Fibroblast of lung (primary cell): ENCODE results near the gene CLEC16A. TPM values are rescaled to one million over a fixed set of nuclear protein-coding genes. Genes with fewer than 3 reads are reported as not detected.
A peak's percentile ranks its signal among the peaks of the same experiment; 100 is the strongest.

Experiments
- DNase-seq, 2 donors: peaks; one replicate each; pipeline versions ENCODE4 v3.0.0 to v3.0.0-alpha.2; 2010; ENCODE audit warnings: low read depth in 2 of 2
- H2AFZ ChIP-seq: 2 replicates; pipeline ENCODE4 v1.5.1; 2012; ENCODE audit warnings: low read length, control low read depth, inconsistent platforms
- H3K27ac ChIP-seq: 2 replicates; pipeline ENCODE4 v1.5.1; 2011; ENCODE audit warnings: low read length, control low read depth; ENCODE audit not compliant: insufficient read depth
- H3K27me3 ChIP-seq: 2 replicates; pipeline ENCODE4 v1.5.1; 2011; ENCODE audit warnings: mild to moderate bottlenecking, low read length; ENCODE audit not compliant: control insufficient read depth, insufficient read depth
- H3K36me3 ChIP-seq: 2 replicates; pipeline ENCODE4 v1.5.1; 2011; ENCODE audit warnings: low read length; ENCODE audit not compliant: control insufficient read depth, insufficient read depth
- H3K4me1 ChIP-seq: 2 replicates; pipeline ENCODE4 v1.5.1; 2011; ENCODE audit warnings: low read length; ENCODE audit not compliant: control insufficient read depth, insufficient read depth; ENCODE audit errors: extremely low read depth
- H3K4me2 ChIP-seq: 2 replicates; pipeline ENCODE4 v1.5.1; 2011; ENCODE audit warnings: low read length, control low read depth; ENCODE audit not compliant: insufficient read depth; ENCODE audit errors: extremely low read depth
- H3K4me3 ChIP-seq, 4 experiments: fragments of 200-600 bp in 1 of 4; sonication (generic) in 1 of 4; replicated peaks in 1 of 4; 2 replicates each; pipeline ENCODE4 v1.5.1; 2011 to 2016; ENCODE audit warnings: low read length in 4 of 4, low read depth in 3 of 4, mild to moderate bottlenecking in 3 of 4, control low read depth in 2 of 4, inconsistent platforms in 1 of 4, mixed read lengths in 1 of 4; ENCODE audit not compliant: insufficient read depth in 1 of 4; ENCODE audit errors: control extremely low read depth in 1 of 4
- H3K79me2 ChIP-seq: 2 replicates; pipeline ENCODE4 v1.5.1; 2012; ENCODE audit warnings: mild to moderate bottlenecking, low read length, inconsistent platforms; ENCODE audit not compliant: control insufficient read depth, insufficient read depth
- H3K9ac ChIP-seq: 2 replicates; pipeline ENCODE4 v1.5.1; 2011; ENCODE audit warnings: mild to moderate bottlenecking, low read length, control low read depth; ENCODE audit not compliant: insufficient read depth
- H3K9me3 ChIP-seq: 2 replicates; pipeline ENCODE4 v1.5.1; 2012; ENCODE audit warnings: low read depth, low read length; ENCODE audit not compliant: control insufficient read depth, insufficient read depth
- H4K20me1 ChIP-seq: 2 replicates; pipeline ENCODE4 v1.5.1; 2011; ENCODE audit warnings: low read length; ENCODE audit not compliant: control insufficient read depth, insufficient read depth; ENCODE audit errors: extremely low read depth
- EZH2 ChIP-seq: IDR thresholded peaks from 2 replicates; pipeline ENCODE4 v1.5.1; 2012; ENCODE audit warnings: low read length, control low read depth, mild to moderate bottlenecking; ENCODE audit errors: missing control alignments
- polyA plus RNA-seq, 2 donors: library from polyadenylated mRNA; depleted of rRNA in 1 of 2; stranded (reverse) in 1 of 2; unstranded in 1 of 2; fragments of >200 nt; gene quantifications; 2 replicates each; pipeline ENCODE4 v1.2.1, GENCODE V29; 2011 to 2012; ENCODE audit warnings: missing spikeins in 1 of 2
- total RNA-seq: library from RNA; depleted of rRNA; stranded (reverse); fragments of >200 nt; gene quantifications from 2 replicates; pipeline ENCODE4 v1.2.1, GENCODE V29; 2014
- TF ChIP-seq, protein P1 (sequence below), 2 donors: IDR thresholded peaks in 1 of 2; conservative IDR thresholded peaks in 1 of 2; 1 replicate in 1 of 2; 2 replicates in 1 of 2; pipeline ENCODE4 v1.5.1; 2011 to 2012; ENCODE audit warnings: low read length in 2 of 2, control low read depth in 1 of 2, inconsistent platforms in 1 of 2, low read depth in 1 of 2, mild to moderate bottlenecking in 1 of 2

Gene CLEC16A
- total and polyA plus RNA-seq, 2 donors (not counting 1 experiment from before 2014, with no cell fraction given): 9.1 to 22.0 TPM

DNA sequence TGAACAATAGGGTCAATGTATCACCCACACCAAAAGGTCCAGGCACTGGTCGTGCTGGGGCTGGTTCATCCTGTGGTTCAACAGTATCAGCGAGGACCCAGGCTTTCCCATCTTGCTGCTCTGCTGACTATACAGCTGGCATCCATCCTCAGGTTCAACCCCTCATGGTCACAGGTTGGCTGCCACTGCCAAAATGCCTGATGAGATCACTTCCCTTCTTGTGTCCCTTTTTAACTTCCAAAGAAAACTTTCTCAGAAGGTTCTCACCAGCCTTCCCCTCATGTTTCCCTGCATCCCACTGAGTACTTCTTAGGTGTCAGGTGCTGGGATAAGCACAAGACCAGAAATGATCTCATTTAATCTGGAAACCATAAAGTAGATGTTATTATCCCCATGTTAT, 25.7 kb downstream of the CLEC16A start:
- Histone ChIP-seq H3K79me2 (no peaks in the 10 kb centered on the region), H4K20me1 (no peaks in the 10 kb centered on the region), H3K9me3 (no peaks in the 10 kb centered on the region), H3K4me3 (no peak overlapping the region), H3K27me3 (no peaks in the 10 kb centered on the region), H3K27ac (no peak overlapping the region), H2AFZ (no peak overlapping the region), H3K9ac (no peak overlapping the region), H3K4me2 (no peak overlapping the region), H3K36me3 (no peaks in the 10 kb centered on the region), H3K4me1 (peaks cover 9% of the 10 kb centered on the region)
- TF ChIP-seq, protein P1, sequence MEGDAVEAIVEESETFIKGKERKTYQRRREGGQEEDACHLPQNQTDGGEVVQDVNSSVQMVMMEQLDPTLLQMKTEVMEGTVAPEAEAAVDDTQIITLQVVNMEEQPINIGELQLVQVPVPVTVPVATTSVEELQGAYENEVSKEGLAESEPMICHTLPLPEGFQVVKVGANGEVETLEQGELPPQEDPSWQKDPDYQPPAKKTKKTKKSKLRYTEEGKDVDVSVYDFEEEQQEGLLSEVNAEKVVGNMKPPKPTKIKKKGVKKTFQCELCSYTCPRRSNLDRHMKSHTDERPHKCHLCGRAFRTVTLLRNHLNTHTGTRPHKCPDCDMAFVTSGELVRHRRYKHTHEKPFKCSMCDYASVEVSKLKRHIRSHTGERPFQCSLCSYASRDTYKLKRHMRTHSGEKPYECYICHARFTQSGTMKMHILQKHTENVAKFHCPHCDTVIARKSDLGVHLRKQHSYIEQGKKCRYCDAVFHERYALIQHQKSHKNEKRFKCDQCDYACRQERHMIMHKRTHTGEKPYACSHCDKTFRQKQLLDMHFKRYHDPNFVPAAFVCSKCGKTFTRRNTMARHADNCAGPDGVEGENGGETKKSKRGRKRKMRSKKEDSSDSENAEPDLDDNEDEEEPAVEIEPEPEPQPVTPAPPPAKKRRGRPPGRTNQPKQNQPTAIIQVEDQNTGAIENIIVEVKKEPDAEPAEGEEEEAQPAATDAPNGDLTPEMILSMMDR (conservative IDR thresholded peaks at IDR 0.05 in 1 of 2, IDR thresholded peaks at IDR 0.05 in 1 of 2; ENCODE audit: low read depth in 1 of 2, low read length in 2 of 2): no peak
- no peak for TF ChIP-seq EZH2
- peak in 1 of 2 donors; percentile 54 for DNase-seq

DNA sequence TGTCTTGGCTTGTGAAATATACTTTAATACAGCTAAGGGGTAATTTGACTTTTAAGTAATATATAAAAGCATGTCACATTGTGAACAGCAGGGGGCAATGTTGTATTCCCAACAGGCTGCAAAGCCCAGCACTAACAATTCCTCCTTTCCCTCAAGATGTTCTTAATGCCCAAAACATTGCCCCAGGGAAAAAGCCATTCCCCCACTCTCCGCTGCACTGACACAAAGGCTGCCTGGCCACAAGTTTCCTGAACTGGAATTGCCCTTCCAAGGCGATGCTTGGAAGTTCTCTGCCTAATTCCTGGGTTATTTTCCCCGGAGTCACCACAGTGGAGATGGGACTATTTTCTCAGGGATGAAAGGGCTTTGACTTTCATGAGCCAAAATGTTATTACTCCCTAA, 27.2 kb downstream of the CLEC16A start:
- no peak overlapping the region for H3K4me2 ChIP-seq
- peak overlapping the region in 1 of 4 experiments; percentile 19 for H3K4me3 ChIP-seq
- DNase-seq: peak; percentile 78 to 97
- no peak for TF ChIP-seq EZH2
- TF ChIP-seq, protein P1 (conservative IDR thresholded peaks at IDR 0.05 in 1 of 2, IDR thresholded peaks at IDR 0.05 in 1 of 2; ENCODE audit: low read depth in 1 of 2, low read length in 2 of 2): peak; percentile 62 to 67
- no peaks in the 10 kb centered on the region for H3K9me3 ChIP-seq
- H2AFZ ChIP-seq: no peak overlapping the region
- H3K4me1 ChIP-seq: peaks cover 9% of the 10 kb centered on the region
- peak overlapping the region; percentile 11 for H3K27ac ChIP-seq
- no peaks in the 10 kb centered on the region for H4K20me1 ChIP-seq
- no peaks in the 10 kb centered on the region for H3K36me3 ChIP-seq
- H3K9ac ChIP-seq: no peak overlapping the region
- H3K79me2 ChIP-seq: no peaks in the 10 kb centered on the region
- no peaks in the 10 kb centered on the region for H3K27me3 ChIP-seq

DNA sequence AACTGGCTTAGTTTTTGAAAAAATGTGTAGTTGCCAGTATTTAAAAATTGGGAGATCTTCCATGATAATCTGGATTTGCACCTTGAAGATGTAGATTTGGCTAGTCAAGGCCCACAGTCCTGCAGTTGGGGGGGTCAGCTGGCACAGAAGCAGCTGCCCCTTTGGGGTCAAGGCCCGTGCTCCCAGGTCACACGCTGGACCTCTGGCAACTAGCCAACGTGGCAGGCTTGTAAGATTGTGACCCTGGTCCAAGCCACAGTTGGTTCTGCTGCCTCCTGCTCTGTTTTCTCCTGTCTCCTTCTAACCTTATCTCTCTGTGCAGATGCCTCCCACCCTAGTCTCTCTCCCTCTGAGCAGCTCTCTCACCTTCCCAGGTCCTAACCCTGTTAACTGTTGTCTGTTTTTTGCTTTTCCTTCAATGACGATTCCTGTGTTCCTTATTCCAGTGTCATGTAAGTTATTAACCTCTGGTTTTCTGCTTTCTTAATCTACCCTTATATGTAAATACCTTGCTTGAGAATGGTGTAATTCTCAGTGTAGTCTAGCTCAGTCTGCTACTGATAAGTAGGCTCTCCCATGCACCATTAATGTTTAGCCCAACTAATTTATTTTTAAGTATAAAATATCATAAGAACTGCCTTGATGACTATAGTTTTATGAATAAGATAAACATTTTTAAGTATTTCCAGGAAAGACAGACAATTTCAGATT, 27.9 kb downstream of the CLEC16A start:
- no peak overlapping the region for H3K9ac ChIP-seq
- H3K4me1 ChIP-seq: peaks cover 9% of the 10 kb centered on the region
- H3K4me2 ChIP-seq: no peak overlapping the region
- DNase-seq: no peak
- no peaks in the 10 kb centered on the region for H3K9me3 ChIP-seq
- H3K4me3 ChIP-seq: no peak overlapping the region
- H2AFZ ChIP-seq: no peak overlapping the region
- H3K27me3 ChIP-seq: no peaks in the 10 kb centered on the region
- TF ChIP-seq, protein P1 (conservative IDR thresholded peaks at IDR 0.05 in 1 of 2, IDR thresholded peaks at IDR 0.05 in 1 of 2; ENCODE audit: low read depth in 1 of 2, low read length in 2 of 2): no peak
- no peak for TF ChIP-seq EZH2
- peak overlapping the region; percentile 11 for H3K27ac ChIP-seq
- no peaks in the 10 kb centered on the region for H3K79me2 ChIP-seq
- H4K20me1 ChIP-seq: no peaks in the 10 kb centered on the region
- peaks cover 2% of the 10 kb centered on the region for H3K36me3 ChIP-seq
